ENCODE results near the gene HELZ. TPM values are rescaled to one million over a fixed set of nuclear protein-coding genes. Genes with fewer than 3 reads are reported as not detected.

HELZ gene
- total and polyA plus RNA-seq, 9 donors, result 8.4 to 72.8 (median 55.5) TPM

- TF ChIP-seq EP300 (IDR thresholded peaks at IDR 0.05), result no peak
- no peak for TF ChIP-seq POLR2A (IDR thresholded peaks at IDR 0.05)
- TF ChIP-seq, protein P1, sequence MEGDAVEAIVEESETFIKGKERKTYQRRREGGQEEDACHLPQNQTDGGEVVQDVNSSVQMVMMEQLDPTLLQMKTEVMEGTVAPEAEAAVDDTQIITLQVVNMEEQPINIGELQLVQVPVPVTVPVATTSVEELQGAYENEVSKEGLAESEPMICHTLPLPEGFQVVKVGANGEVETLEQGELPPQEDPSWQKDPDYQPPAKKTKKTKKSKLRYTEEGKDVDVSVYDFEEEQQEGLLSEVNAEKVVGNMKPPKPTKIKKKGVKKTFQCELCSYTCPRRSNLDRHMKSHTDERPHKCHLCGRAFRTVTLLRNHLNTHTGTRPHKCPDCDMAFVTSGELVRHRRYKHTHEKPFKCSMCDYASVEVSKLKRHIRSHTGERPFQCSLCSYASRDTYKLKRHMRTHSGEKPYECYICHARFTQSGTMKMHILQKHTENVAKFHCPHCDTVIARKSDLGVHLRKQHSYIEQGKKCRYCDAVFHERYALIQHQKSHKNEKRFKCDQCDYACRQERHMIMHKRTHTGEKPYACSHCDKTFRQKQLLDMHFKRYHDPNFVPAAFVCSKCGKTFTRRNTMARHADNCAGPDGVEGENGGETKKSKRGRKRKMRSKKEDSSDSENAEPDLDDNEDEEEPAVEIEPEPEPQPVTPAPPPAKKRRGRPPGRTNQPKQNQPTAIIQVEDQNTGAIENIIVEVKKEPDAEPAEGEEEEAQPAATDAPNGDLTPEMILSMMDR (IDR thresholded peaks at IDR 0.05), result no peak
- intact Hi-C loops (cut with DNase I), result no loop called here
- no peaks in the 10 kb centered on the region for H3K9me3 ChIP-seq
- 89 to 97% (median 94%) methylated on average over 2 of the region's 2 CpGs for WGBS, 3 donors
- no peaks in the 10 kb centered on the region for H3K36me3 ChIP-seq
- no peak overlapping the region for H3K4me3 ChIP-seq
- no peak for DNase-seq
- no peak overlapping the region for H3K27ac ChIP-seq
- no peaks in the 10 kb centered on the region for H3K27me3 ChIP-seq
- peaks cover 5% of the 10 kb centered on the region for H3K4me1 ChIP-seq (ENCODE audit: insufficient read depth)
Observed at GRCh38 chr17:67080804-67081203, 164.2 kb downstream of the HELZ start.

DNA sequence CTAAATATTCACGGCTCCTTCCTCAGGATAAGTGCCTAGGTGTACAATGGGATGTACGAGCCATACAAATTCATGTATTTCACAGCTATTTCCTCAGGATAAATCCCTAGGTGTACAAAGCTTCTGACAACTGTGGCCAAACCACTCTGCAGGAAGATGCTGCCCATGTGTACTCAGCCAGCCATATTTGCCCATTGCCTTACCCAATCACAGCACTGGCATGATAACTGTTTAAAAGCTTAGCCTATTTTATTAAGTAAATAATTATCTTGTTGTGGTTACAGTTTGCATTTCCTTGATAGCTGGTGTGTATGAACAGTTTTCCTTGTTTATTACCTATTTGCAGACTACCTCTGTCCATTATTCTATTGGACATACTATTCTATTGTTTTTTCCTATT, 165.5 kb downstream of the HELZ start:
- TF ChIP-seq EP300 (IDR thresholded peaks at IDR 0.05), result no peak
- TF ChIP-seq POLR2A (IDR thresholded peaks at IDR 0.05), result no peak
- TF ChIP-seq, protein P1 (IDR thresholded peaks at IDR 0.05), result no peak
- no peaks in the 10 kb centered on the region for H3K36me3 ChIP-seq
- 47 to 54% (median 53%) methylated on average over 2 of the region's 2 CpGs for WGBS, 3 donors
- H3K4me1 ChIP-seq (ENCODE audit: insufficient read depth), result peaks cover 5% of the 10 kb centered on the region
- no peaks in the 10 kb centered on the region for H3K9me3 ChIP-seq
- no peak for DNase-seq
- intact Hi-C loops (cut with DNase I), result no loop called here
- H3K27me3 ChIP-seq, result no peaks in the 10 kb centered on the region
- no peak overlapping the region for H3K4me3 ChIP-seq
- H3K27ac ChIP-seq, result no peak overlapping the region

DNA sequence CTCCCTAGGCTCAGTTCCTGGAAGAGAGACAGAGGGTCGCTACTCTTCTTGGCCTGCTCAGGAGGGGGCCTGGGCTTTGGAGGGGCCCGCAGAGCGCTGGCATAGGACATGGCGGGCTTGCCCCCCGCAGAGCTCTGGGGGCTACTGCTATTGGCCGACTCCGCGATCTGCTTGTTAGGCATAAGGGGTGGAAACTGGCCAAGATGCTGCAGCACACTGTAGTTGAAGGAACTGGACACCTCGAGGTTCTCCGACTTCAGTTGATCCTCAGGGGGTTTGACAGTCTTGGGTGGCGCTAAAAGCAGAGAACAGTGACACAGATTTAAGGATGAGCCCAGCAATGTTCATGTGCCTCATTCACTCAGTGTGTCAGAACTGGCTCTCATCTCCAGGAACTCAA, 166.7 kb downstream of the HELZ start:
- H3K36me3 ChIP-seq, result no peaks in the 10 kb centered on the region
- H3K9me3 ChIP-seq, result no peaks in the 10 kb centered on the region
- peaks cover 5% of the 10 kb centered on the region for H3K4me1 ChIP-seq (ENCODE audit: insufficient read depth)
- H3K4me3 ChIP-seq, result no peak overlapping the region
- H3K27ac ChIP-seq, result no peak overlapping the region
- 93 to 96% (median 95%) methylated on average over 11 of the region's 11 CpGs for WGBS, 3 donors
- TF ChIP-seq, protein P1 (IDR thresholded peaks at IDR 0.05), result no peak
- TF ChIP-seq EP300 (IDR thresholded peaks at IDR 0.05) (no peak), POLR2A (IDR thresholded peaks at IDR 0.05) (no peak)
- no peak for DNase-seq
- intact Hi-C loops (cut with DNase I), result no loop called here
- H3K27me3 ChIP-seq, result no peaks in the 10 kb centered on the region

- 86 to 92% (median 90%) methylated on average over 7 of the region's 7 CpGs for WGBS, 3 donors
- no peak overlapping the region for H3K27ac ChIP-seq
- H3K27me3 ChIP-seq, result no peaks in the 10 kb centered on the region
- DNase-seq, result no peak
- H3K4me1 ChIP-seq (ENCODE audit: insufficient read depth), result peaks cover 5% of the 10 kb centered on the region
- intact Hi-C loops (cut with DNase I), result no loop called here
- no peak overlapping the region for H3K4me3 ChIP-seq
- no peaks in the 10 kb centered on the region for H3K9me3 ChIP-seq
- TF ChIP-seq, protein P1 (IDR thresholded peaks at IDR 0.05), result no peak
- no peak for TF ChIP-seq EP300 (IDR thresholded peaks at IDR 0.05)
- TF ChIP-seq POLR2A (IDR thresholded peaks at IDR 0.05), result no peak
- H3K36me3 ChIP-seq, result no peaks in the 10 kb centered on the region
Observed at GRCh38 chr17:67076290-67076689, 168.7 kb downstream of the HELZ start.

All from ovary (tissue), 9 donors.